AG09309 (cell line): ENCODE data around the gene MIPOL1.

Source experiments
- DNase-seq: peaks from one replicate; pipeline ENCODE4 v3.0.0-alpha.2; 2010; ENCODE audit warnings: low read depth
- H3K4me3 ChIP-seq: 2 replicates; pipeline ENCODE4 v1.5.1; 2011; ENCODE audit warnings: mild to moderate bottlenecking, low read depth, low read length, moderate library complexity; ENCODE audit not compliant: control insufficient read depth
- CTCF ChIP-seq: IDR thresholded peaks from 2 replicates; pipeline ENCODE4 v1.5.1; 2011; ENCODE audit warnings: mild to moderate bottlenecking, low read depth, low read length, inconsistent platforms; ENCODE audit not compliant: insufficient read depth, control insufficient read depth; ENCODE audit errors: missing control alignments

Gene MIPOL1

GRCh38 chr14:37194698-37195097 lies 3.0 kb upstream of the MIPOL1 start:
- no peak overlapping the region for H3K4me3 ChIP-seq
- TF ChIP-seq CTCF: no peak

GRCh38 chr14:37195327-37195726 lies 2.4 kb upstream of the MIPOL1 start:
- DNase-seq: no peak
- H3K4me3 ChIP-seq: no peak overlapping the region
- no peak for TF ChIP-seq CTCF

More at GRCh38 chr14:37194698-37195097, 3.0 kb upstream of the MIPOL1 start:
- DNase-seq: no peak

- peak overlapping the region; percentile 67 for H3K4me3 ChIP-seq
- no peak for DNase-seq
- TF ChIP-seq CTCF: no peak
These were observed 925 bp upstream of the MIPOL1 start for GRCh38 chr14:37196604-37197420.

GRCh38 chr14:37198273-37198598 lies 499 bp downstream of the MIPOL1 start:
- DNase-seq: no peak
- TF ChIP-seq CTCF: no peak
- H3K4me3 ChIP-seq: peak overlapping the region; percentile 67

GRCh38 chr14:37198907-37199306 lies 1.2 kb downstream of the MIPOL1 start:
- DNase-seq: no peak
- no peak for TF ChIP-seq CTCF
- no peak overlapping the region for H3K4me3 ChIP-seq

- H3K4me3 ChIP-seq: no peak overlapping the region
- TF ChIP-seq CTCF: no peak
- DNase-seq: no peak
These were observed 4.0 kb downstream of the MIPOL1 start for GRCh38 chr14:37201724-37202123.

GRCh38 chr14:37202265-37202664 lies 4.5 kb downstream of the MIPOL1 start:
- no peak overlapping the region for H3K4me3 ChIP-seq
- DNase-seq: no peak
- TF ChIP-seq CTCF: no peak
